Lower leg skin (tissue), 4 donors: ENCODE results near the gene EIF1AD. TPM values are rescaled to one million over a fixed set of nuclear protein-coding genes. Genes with fewer than 3 reads are reported as not detected.
A peak's percentile ranks its signal among the peaks of the same experiment; 100 is the strongest.

Experiments
- DNase-seq, 2 donors: peaks; one replicate each; pipeline ENCODE4 v3.0.0-alpha.2; 2019; ENCODE audit warnings: low spot score in 2 of 2
- H3K4me3 ChIP-seq: fragments of 200-600 bp; sonication (generic); 2 replicates; pipeline ENCODE4 v1.5.1; 2017; ENCODE audit warnings: mild to moderate bottlenecking, low read depth; ENCODE audit not compliant: poor library complexity, severe bottlenecking
- POLR2A ChIP-seq, 2 donors: fragments of 450-650 bp; IDR thresholded peaks; one replicate each; pipeline ENCODE4 v1.6.1; 2016 to 2017; ENCODE audit warnings: antibody characterized with exemption in 2 of 2, mild to moderate bottlenecking in 1 of 2, moderate library complexity in 1 of 2
- WGBS, 2 donors: methylation state at CpG; one replicate each; pipeline ENCODE4 v1.1.5; 2018; 5-methylcytosine and 5-hydroxymethylcytosine counted together
- intact Hi-C: fragments of 100-400 bp; cut with DNase I; formaldehyde crosslinking; loops from one replicate; pipeline ENCODE4 v1.15.0; 2023; ENCODE audit warnings: low total_unique reads
- total RNA-seq, 4 donors: library from RNA; depleted of rRNA; stranded (reverse); fragments of >200 nt; gene quantifications; one replicate each; pipeline ENCODE4 v1.1.0, GENCODE V29; 2016
- TF ChIP-seq, protein P1 (sequence below), 3 donors: fragments of 450-650 bp; IDR thresholded peaks; one replicate each; pipeline ENCODE4 v1.5.1; 2016; ENCODE audit warnings: antibody characterized with exemption in 3 of 3, mild to moderate bottlenecking in 3 of 3, moderate library complexity in 2 of 3

EIF1AD gene
- total RNA-seq, 4 donors from 2014 or later, result 48.3 to 66.0 (median 57.2) TPM

DNA sequence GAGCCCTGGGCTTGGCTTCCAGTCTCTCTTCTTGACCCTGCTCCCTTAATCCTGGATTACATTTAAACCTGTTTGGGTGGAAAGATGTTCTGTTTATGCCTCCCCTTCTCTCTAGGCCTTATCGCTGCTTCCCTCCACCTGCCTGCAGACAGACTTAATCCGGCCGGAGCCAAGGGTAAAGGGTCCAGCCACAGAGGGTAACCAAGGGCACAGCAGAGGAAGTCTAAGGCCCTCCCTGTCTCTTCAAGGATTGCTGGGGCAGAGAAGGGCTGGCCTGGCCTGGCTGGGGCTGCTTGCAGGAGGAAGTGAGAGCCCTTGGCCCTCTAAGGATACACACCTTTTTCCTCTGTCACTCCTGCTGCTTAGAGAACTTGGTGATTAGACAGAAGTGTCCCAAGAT lies 44.9 kb upstream of the EIF1AD start:
- TF ChIP-seq POLR2A (IDR thresholded peaks at IDR 0.05), result no peak
- TF ChIP-seq, protein P1, sequence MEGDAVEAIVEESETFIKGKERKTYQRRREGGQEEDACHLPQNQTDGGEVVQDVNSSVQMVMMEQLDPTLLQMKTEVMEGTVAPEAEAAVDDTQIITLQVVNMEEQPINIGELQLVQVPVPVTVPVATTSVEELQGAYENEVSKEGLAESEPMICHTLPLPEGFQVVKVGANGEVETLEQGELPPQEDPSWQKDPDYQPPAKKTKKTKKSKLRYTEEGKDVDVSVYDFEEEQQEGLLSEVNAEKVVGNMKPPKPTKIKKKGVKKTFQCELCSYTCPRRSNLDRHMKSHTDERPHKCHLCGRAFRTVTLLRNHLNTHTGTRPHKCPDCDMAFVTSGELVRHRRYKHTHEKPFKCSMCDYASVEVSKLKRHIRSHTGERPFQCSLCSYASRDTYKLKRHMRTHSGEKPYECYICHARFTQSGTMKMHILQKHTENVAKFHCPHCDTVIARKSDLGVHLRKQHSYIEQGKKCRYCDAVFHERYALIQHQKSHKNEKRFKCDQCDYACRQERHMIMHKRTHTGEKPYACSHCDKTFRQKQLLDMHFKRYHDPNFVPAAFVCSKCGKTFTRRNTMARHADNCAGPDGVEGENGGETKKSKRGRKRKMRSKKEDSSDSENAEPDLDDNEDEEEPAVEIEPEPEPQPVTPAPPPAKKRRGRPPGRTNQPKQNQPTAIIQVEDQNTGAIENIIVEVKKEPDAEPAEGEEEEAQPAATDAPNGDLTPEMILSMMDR (IDR thresholded peaks at IDR 0.05), result no peak
- DNase-seq, result no peak
- intact Hi-C loops, result no loop called here
- no peak overlapping the region for H3K4me3 ChIP-seq
- 93 to 100% methylated on average over 3 of the region's 3 CpGs for WGBS, 2 donors

DNA sequence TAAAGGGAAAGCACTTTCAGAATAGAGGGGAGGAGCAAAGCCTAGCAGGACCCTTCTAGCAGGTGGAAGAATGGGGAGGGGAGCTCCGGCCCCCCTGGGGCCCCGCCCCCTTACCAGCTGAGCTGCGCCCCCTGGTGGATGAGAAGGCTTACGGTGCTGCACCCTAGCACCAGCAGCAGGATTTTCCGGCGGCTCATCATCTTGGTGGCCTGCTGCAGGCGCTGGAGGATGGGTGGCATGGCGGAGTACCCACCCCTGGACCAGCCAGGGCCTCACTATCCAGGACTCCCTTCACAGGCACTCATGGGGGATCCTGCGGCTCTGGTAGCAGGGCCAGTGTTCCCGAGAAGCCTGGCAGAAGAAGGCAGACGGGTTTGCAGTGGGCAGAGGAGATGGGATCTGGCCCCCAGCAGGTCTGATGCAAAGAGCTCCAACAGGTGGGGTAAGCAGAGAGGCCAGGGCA lies 43.3 kb upstream of the EIF1AD start:
- WGBS, 2 donors, result 13 to 16% methylated on average over 8 to 11 of the region's 11 CpGs

DNA sequence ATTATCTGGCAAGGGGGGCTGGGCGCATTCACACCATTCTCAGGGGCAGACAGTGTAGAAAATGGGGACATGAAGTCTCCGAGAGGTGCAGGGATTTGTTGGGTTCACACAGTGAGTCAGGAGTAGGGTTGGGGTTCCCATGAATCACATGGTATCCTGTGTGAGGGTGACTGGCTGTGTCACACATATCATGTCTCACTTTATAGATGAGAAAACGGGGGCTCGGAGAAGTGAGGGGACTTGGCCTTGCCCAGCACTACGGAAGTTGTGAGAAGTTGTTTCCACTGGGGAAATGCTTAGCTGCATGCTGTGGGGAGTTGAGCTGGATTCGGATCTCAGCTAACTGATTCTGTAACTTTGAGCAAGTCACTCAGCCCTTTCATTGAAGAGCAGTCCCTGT lies 42.8 kb upstream of the EIF1AD start:
- DNase-seq, result no peak
- TF ChIP-seq, protein P1 (IDR thresholded peaks at IDR 0.05), result no peak
- no peak for TF ChIP-seq POLR2A (IDR thresholded peaks at IDR 0.05)
- no peak overlapping the region for H3K4me3 ChIP-seq
- intact Hi-C loops, result no loop called here
- 59 to 63% methylated on average over 6 of the region's 6 CpGs for WGBS, 2 donors

More for the DNA sequence above, 43.3 kb upstream of the EIF1AD start:
- no peak overlapping the region for H3K4me3 ChIP-seq
- DNase-seq, result peak; percentile 42 to 92
- TF ChIP-seq POLR2A (IDR thresholded peaks at IDR 0.05), result no peak
- TF ChIP-seq, protein P1 (IDR thresholded peaks at IDR 0.05), result peak in 1 of 3 donors; percentile 47
- intact Hi-C loops, result no loop called here

DNA sequence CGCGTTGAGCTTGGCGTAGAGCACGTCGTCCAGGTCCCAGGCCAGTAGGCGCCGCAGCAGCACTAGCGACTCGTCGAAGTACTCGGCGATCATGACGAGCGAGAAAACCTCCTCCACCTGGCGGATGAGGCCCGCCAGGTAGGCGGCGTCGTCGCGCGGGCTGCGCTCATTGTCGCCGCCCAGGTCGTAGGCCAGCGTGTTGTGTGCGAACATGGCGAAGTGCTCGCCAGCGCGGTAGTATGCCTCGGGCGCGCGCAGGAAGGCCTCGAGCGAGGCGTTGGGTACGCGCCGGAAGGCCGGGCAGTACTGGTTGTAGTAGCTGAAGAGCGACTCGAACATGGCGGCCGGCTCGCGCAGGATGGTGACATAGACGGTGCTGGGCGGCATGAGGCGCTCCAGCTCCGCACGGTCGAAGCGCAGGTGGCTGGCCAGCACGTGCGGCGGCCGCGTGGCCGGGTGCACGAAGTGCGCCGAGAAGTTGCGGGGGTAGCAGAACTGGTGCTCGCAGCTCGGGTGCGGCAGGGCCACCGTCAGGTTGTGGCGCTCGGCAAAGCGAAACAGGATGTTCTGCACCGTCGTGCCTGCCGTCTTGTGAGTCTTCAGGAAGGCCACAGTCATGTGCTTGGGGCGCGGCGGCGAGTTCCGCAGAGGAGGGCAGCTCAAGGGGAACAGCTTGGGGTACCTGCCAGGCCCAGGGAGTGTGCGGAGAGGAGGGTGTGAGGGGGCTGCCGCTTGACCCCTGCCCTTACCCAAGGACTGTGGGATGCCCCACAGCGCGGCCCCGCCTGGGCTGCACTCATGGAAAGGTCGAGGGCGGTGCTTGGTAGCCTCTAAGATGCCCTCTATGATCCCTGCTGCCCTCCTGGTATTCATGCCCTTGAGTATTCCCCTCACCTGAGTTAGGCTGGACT lies 41.3 kb upstream of the EIF1AD start:
- TF ChIP-seq, protein P1 (IDR thresholded peaks at IDR 0.05), result no peak
- TF ChIP-seq POLR2A (IDR thresholded peaks at IDR 0.05), result no peak
- H3K4me3 ChIP-seq, result no peak overlapping the region
- intact Hi-C loops, result no loop called here
- DNase-seq, result no peak
- WGBS, 2 donors, result 96% methylated on average over 85 to 88 of the region's 88 CpGs

DNA sequence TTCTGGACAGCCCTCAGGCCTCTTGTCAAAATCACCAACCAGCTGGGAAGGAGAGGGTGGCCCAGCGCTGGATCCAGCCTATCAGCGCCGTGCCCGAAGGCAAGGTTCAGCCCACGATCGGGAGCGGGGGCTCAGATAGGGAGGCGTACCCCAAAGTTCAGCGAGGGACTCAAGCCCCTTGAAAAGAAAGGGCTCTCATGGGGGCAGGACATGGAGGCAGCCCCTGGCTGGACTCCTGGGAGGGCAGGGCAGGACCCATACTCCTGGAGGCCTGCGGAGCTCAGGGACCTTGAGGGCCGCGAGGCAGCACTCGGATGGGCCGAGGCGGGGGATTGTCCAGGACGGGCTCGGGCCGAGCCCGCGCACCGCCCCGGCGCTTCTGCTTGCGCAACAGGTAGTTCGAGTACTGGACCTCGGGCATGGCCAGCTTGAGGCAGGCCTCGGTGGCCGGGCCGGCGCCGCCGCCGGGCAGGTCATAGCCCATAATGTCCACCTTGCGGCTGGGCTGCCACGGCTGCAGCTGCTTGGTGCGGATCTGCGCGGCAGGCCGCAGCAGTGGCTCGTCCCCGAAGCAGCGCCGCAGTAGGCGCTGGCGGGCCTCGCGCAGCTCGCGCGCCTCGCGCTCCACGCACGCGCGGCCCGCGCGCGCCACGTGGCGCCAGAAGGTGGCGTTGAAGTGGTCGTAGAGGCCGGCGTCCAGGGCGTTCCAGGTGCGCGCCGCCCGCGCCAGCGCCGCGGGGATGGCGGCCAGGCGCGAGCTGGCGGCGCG lies 40.5 kb upstream of the EIF1AD start:
- DNase-seq, result no peak
- TF ChIP-seq, protein P1 (IDR thresholded peaks at IDR 0.05), result no peak
- TF ChIP-seq POLR2A (IDR thresholded peaks at IDR 0.05), result no peak
- intact Hi-C loops, result no loop called here
- no peak overlapping the region for H3K4me3 ChIP-seq
- WGBS, 2 donors, result 95 to 97% methylated on average over 71 to 74 of the region's 81 CpGs
